Activated CD4-positive, alpha-beta T cell treated with anti-CD3 and anti-CD28 coated beads for 36 hours (primary cell): ENCODE measurements around the gene GDAP2. TPM values are rescaled to one million over a fixed set of nuclear protein-coding genes. Genes with fewer than 3 reads are reported as not detected.

Experiments
- ATAC-seq: fragments of 200-7000 bp; cut with Tn5 transposase; one replicate; pipeline ENCODE4 v1.10.0; 2021; ENCODE audit warnings: mild to moderate bottlenecking, moderate library complexity
- CTCF ChIA-PET: fragments of 350-600 bp; sonication (Branson Sonifier 250); formaldehyde crosslinking; loops from one replicate; lab custom pipeline; 2021; ENCODE audit warnings: antibody characterized with exemption; lab: Charles Lee
- POLR2A ChIA-PET: fragments of 350-600 bp; sonication (Branson Sonifier 250); formaldehyde crosslinking; loops from one replicate; lab custom pipeline; 2021; ENCODE audit warnings: antibody characterized with exemption, inconsistent platforms; lab: Charles Lee
- DNase-seq: peaks from one replicate; pipeline ENCODE4 v3.0.0-alpha.2; 2020
- H3K27ac Mint-ChIP-seq: one replicate; pipeline ENCODE4 v1.8.0; 2021; ENCODE audit warnings: mixed read lengths
- H3K27me3 Mint-ChIP-seq: one replicate; pipeline ENCODE4 v1.8.0; 2021; ENCODE audit warnings: mixed read lengths
- H3K36me3 Mint-ChIP-seq: one replicate; pipeline ENCODE4 v1.8.0; 2021; ENCODE audit warnings: low read depth, mixed read lengths
- H3K4me1 Mint-ChIP-seq: one replicate; pipeline ENCODE4 v1.8.0; 2021; ENCODE audit warnings: mixed read lengths
- H3K4me3 Mint-ChIP-seq: one replicate; pipeline ENCODE4 v1.8.0; 2021; ENCODE audit warnings: mild to moderate bottlenecking, moderate library complexity, mixed read lengths
- H3K9me3 Mint-ChIP-seq: one replicate; pipeline ENCODE4 v1.8.0; 2021; ENCODE audit warnings: low read depth, mixed read lengths
- intact Hi-C, 2 experiments: fragments of 100-400 bp; cut with DNase I in 1 of 2; cut with micrococcal nuclease in 1 of 2; formaldehyde crosslinking; loops; one replicate each; pipeline versions ENCODE4 v1.14.2 to v1.15.1; 2022 to 2024; cut with DNase I, micrococcal nuclease
- total RNA-seq, 2 experiments: library from RNA; stranded (reverse); gene quantifications; one replicate each; pipeline ENCODE4 v1.2.3, GENCODE V29; 2021

GDAP2 gene, protein sequence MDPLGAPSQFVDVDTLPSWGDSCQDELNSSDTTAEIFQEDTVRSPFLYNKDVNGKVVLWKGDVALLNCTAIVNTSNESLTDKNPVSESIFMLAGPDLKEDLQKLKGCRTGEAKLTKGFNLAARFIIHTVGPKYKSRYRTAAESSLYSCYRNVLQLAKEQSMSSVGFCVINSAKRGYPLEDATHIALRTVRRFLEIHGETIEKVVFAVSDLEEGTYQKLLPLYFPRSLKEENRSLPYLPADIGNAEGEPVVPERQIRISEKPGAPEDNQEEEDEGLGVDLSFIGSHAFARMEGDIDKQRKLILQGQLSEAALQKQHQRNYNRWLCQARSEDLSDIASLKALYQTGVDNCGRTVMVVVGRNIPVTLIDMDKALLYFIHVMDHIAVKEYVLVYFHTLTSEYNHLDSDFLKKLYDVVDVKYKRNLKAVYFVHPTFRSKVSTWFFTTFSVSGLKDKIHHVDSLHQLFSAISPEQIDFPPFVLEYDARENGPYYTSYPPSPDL
- 10 to 100 TPM; 18.8 to 20.9 TPM for total RNA-seq

DNA sequence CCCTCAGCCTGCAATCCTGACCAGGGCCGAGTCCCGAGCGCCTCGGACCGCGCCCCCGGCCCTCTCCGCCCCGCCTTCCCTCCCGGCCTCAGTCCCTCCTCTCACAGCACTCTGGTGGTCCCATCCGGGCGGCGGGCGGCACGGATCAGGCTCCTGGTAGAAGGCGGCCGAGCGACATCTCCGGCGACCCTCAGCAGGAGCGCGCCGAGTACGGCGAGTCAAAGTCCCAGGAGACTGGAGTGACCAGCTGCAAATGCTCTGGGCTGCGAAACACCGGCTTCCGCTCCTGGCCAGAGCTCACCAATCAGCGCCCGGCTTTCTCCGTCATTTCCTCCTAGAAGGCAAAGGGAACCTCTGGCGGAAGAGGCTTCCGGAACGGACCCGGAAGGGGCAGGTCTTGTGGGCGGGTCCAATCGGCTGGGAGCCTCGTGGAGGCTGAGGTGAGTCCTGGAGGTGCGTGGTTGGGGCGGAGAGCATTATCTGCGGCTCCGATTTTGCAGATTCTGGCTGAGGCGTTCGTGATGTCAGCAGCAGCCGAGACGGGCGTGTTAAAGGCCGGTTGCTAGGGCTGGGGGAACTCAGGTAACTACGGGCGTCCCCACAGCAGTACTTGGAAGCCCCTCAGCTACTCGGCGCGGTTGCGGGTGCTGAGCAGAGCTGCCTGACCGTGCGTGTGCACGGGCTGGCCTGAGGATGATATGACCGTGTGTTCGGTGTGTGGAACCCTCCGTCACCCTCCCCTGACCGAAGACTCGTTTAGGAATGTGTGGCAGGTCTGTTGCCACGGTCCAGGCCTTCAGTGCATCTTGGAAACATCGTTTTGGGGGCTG, at the start of gene GDAP2, which contains the start of gene WDR3:
GDAP2 (minus strand) TSS at position 279 of the 830 bp plus-strand sequence. CDS start 9,264 bp downstream, outside the sequence.
WDR3 (plus strand) TSS at position 397 of the 830 bp plus-strand sequence. CDS start 3,581 bp downstream, outside the sequence.
- Mint-ChIP-seq H3K27me3 (no peaks in the 10 kb centered on the region), H3K27ac (peak within 1 kb of the TSS; percentile 90), H3K36me3 (peaks cover 28% of the 10 kb centered on the region), H3K9me3 (no peaks in the 10 kb centered on the region), H3K4me1 (peaks cover 54% of the 10 kb centered on the region), H3K4me3 (peak within 1 kb of the TSS; percentile 94)
- DNase-seq: peak; percentile 98
- ChIA-PET CTCF (interaction anchor here (1.2 to 2.6 kb wide), 2 partner anchors 10 to 34 kb away, joined by 5 to 13 read pairs; no protein-coding TSS in a partner anchor), POLR2A (no interaction called here)
- intact Hi-C loops: loop anchor here (1.0 to 10.0 kb wide), 8 partner anchors 265 to 1783 kb away; partner anchors contain the start of genes MAN1A2 (in 2 of the 2), WARS2 (in 2 of the 2) and PHGDH (in 1 of the 2)
- peak; percentile 97 for ATAC-seq

DNA sequence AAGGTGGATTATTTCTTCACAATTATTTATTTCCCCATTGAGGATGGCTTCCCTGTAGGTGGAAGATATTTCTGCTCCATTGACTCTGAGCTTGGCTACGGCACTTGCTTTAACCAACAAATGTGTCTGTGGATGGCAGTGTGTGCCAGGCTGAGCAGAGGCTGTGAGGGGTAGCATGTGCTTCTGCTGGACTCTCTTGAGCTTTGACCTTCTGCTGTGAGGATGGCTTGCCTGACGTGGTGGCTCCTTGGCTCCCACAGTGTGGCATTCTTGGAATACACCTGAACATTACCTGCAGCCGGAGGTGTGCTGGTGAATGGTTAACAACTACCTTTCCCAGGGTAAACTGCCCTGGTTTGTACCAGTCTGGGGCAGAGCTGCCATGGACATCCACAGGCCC, 47.0 kb upstream of the GDAP2 start:
- ChIA-PET POLR2A (no interaction called here), CTCF (interaction anchor here (1.1 kb wide), 1 partner anchor 8 kb away, joined by 4 read pairs; no protein-coding TSS in a partner anchor)
- intact Hi-C loops: no loop called here
- H3K27ac Mint-ChIP-seq: no peak overlapping the region
- ATAC-seq (no peak), DNase-seq (no peak)
- no peaks in the 10 kb centered on the region for H3K9me3 Mint-ChIP-seq
- H3K27me3 Mint-ChIP-seq: peaks cover 7% of the 10 kb centered on the region
- H3K4me1 Mint-ChIP-seq: no peaks in the 10 kb centered on the region
- H3K4me3 Mint-ChIP-seq: no peak overlapping the region
- H3K36me3 Mint-ChIP-seq: no peaks in the 10 kb centered on the region

DNA sequence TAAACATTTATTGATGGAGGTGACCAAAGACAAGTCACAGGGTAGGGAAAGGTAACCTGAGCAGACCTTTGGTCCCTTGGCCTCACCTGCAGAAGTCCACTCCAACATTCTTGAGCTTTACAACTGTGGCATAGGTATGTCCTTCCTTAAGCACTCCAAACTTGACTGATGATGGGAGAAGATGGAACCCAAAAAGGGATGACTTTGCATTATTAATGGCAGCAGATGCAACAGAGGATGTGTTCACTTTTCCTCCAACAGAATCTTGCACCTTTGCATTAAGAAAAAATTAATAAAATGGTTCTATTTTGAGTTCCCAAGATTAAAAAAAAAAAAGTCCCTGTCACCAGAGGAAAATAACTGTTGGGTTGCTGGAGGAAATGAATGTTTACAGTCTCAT, 42.4 kb upstream of the GDAP2 start:
- DNase-seq: no peak
- ChIA-PET POLR2A (no interaction called here), CTCF (no interaction called here)
- H3K4me1 Mint-ChIP-seq: no peaks in the 10 kb centered on the region
- intact Hi-C loops: no loop called here
- H3K9me3 Mint-ChIP-seq: no peaks in the 10 kb centered on the region
- no peak overlapping the region for H3K27ac Mint-ChIP-seq
- no peak overlapping the region for H3K4me3 Mint-ChIP-seq
- H3K27me3 Mint-ChIP-seq: peaks cover 7% of the 10 kb centered on the region
- no peak for ATAC-seq
- H3K36me3 Mint-ChIP-seq: no peaks in the 10 kb centered on the region

DNA sequence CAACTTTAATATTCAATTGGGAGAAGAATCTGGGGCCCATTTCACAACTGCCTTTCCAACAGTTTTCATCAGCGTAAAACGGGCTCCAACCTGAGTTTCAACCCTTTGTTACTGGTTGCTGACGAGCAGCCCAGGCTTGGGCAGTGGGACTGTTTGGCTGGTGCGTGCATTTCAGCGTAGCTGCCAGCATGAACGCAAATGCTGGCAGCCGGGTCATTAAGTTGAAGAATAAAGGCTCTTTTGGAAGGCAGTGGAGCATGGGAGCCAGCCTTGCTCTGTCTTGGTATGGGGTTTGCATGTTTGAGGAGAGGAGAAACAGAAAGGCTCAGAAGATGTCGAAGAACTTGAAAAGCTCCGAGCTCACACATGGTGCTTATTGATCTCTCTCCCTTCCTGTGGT, 40.8 kb upstream of the GDAP2 start:
- H3K27me3 Mint-ChIP-seq: peaks cover 7% of the 10 kb centered on the region
- ChIA-PET POLR2A (no interaction called here), CTCF (no interaction called here)
- no peak for DNase-seq
- H3K9me3 Mint-ChIP-seq: no peaks in the 10 kb centered on the region
- no peaks in the 10 kb centered on the region for H3K4me1 Mint-ChIP-seq
- no peak overlapping the region for H3K27ac Mint-ChIP-seq
- peaks cover 3% of the 10 kb centered on the region for H3K36me3 Mint-ChIP-seq
- intact Hi-C loops: no loop called here
- no peak for ATAC-seq
- no peak overlapping the region for H3K4me3 Mint-ChIP-seq

DNA sequence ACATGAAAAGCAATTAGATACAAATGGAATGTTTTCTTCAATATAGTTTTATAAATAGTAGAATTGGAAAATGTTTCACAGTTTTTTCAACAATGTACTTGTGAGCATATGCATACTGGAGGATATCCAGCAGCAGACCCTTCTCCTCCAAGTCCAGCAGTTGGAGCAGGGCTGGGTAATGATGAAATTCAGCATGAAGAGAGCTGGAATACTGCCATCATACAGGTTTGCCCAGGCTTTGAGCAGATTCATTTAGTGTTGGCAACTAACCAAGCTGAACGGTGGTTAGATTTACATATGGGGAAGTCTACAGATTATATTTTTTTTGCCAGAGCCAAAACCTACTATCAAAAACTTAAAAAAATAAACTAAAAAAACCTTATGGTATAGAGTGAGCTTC, 38.5 kb upstream of the GDAP2 start:
- Mint-ChIP-seq H3K27me3 (peaks cover 3% of the 10 kb centered on the region), H3K27ac (no peak overlapping the region), H3K36me3 (peaks cover 10% of the 10 kb centered on the region), H3K9me3 (no peaks in the 10 kb centered on the region), H3K4me3 (no peak overlapping the region), H3K4me1 (peaks cover 11% of the 10 kb centered on the region)
- DNase-seq (no peak), ATAC-seq (no peak)
- ChIA-PET CTCF (interaction anchor here (1.2 kb wide), 1 partner anchor 1040 kb away, joined by 3 read pairs; no protein-coding TSS in a partner anchor), POLR2A (no interaction called here)
- intact Hi-C loops: no loop called here

DNA sequence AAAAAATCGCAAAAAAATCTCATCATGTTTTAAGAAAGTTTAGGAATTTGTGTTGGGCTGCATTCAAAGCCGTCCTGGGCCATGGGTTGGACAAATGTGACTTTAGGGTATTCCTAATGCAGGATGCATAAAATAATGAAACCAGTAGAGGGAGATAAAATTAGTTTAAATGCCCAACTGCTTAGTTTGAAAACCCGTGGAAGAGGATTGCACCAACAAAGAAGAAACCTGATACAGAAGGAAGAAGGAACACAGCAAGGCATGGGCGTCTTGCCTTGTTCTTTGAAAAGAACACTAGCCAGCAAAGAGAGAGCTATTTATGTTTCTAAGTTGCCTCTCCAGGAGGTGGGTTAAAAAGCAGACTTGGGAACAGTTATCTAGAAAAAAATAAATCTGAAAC, 38.1 kb upstream of the GDAP2 start:
- POLR2A ChIA-PET: no interaction called here
- no peak for ATAC-seq

DNA sequence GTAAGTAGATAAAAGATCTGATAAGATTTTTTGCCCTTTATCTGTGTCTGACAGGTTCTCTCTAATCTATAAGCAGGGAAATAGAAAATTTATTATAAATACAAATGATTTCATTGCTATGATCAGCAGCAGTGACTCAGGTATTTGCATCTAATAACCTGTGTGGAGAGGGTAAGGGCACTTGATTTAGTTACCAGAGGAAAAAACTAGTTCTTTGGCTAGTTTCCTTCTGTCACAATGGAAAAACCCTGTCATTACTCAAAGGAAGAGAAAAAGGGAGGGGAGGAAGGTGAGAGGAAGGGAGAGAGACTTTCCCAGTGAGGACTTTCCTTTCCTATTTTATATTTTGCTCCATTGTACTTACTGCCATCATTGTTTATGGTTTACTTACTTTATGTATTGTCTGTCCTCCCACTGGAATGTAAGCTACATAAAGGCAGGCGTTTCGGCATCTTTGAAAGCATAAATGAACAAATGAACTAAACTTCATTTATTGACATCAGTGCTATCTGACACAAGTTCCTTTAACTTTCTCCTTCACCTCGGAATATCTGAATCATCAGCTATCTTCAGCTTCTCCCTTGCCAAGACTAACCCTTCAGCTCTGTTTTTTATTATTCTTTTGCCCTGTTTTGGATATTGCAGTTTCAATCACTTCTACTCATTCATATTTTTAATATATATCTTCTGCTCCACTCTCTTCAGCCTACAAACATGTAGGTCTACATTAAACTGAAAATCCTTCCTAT, 35.0 kb upstream of the GDAP2 start:
- H3K4me1 Mint-ChIP-seq: peaks cover 11% of the 10 kb centered on the region
- H3K9me3 Mint-ChIP-seq: no peaks in the 10 kb centered on the region
- peak overlapping the region; percentile 51 for H3K27ac Mint-ChIP-seq
- POLR2A ChIA-PET: interaction anchor here (0.5 kb wide), 1 partner anchor 772 kb away, joined by 3 read pairs; no protein-coding TSS in a partner anchor
- peaks cover 29% of the 10 kb centered on the region for H3K36me3 Mint-ChIP-seq
- no peaks in the 10 kb centered on the region for H3K27me3 Mint-ChIP-seq
- no peak overlapping the region for H3K4me3 Mint-ChIP-seq
- ATAC-seq (peak; percentile 64), DNase-seq (no peak)
- intact Hi-C loops: no loop called here
- CTCF ChIA-PET: no interaction called here

More for the DNA sequence above, 38.1 kb upstream of the GDAP2 start:
- Mint-ChIP-seq H3K27ac (no peak overlapping the region), H3K27me3 (peaks cover 3% of the 10 kb centered on the region), H3K4me1 (peaks cover 11% of the 10 kb centered on the region), H3K4me3 (no peak overlapping the region), H3K36me3 (peaks cover 12% of the 10 kb centered on the region), H3K9me3 (no peaks in the 10 kb centered on the region)
- CTCF ChIA-PET: interaction anchor here (1.2 kb wide), 1 partner anchor 1041 kb away, joined by 3 read pairs; no protein-coding TSS in a partner anchor
- intact Hi-C loops: no loop called here
- DNase-seq: no peak

DNA sequence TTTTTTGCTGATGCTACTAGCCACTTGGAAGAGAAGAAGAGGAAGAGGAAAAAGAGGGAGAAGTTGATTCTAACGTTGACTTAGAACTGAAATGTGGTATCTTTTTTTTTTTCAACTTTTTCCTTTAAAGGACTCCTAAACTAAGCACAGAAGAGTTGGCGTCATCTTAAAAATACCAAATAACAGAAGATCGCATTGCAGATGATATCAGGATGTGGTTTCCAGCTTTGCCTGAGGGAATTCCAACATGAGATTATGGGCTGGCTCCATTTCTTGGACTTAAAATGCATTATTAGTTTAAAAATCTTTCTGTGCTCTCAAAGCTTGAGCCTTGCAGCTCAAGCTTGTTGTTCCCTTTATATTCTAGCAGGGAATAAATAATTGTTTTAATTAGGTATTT, 29.9 kb upstream of the GDAP2 start:
- peaks cover 57% of the 10 kb centered on the region for H3K36me3 Mint-ChIP-seq
- H3K27me3 Mint-ChIP-seq: no peaks in the 10 kb centered on the region
- peaks cover 6% of the 10 kb centered on the region for H3K4me1 Mint-ChIP-seq
- no peak overlapping the region for H3K27ac Mint-ChIP-seq
- CTCF ChIA-PET: no interaction called here
- no peaks in the 10 kb centered on the region for H3K9me3 Mint-ChIP-seq
- H3K4me3 Mint-ChIP-seq: no peak overlapping the region
- DNase-seq: no peak
- POLR2A ChIA-PET: no interaction called here
- intact Hi-C loops: no loop called here
- ATAC-seq: no peak

DNA sequence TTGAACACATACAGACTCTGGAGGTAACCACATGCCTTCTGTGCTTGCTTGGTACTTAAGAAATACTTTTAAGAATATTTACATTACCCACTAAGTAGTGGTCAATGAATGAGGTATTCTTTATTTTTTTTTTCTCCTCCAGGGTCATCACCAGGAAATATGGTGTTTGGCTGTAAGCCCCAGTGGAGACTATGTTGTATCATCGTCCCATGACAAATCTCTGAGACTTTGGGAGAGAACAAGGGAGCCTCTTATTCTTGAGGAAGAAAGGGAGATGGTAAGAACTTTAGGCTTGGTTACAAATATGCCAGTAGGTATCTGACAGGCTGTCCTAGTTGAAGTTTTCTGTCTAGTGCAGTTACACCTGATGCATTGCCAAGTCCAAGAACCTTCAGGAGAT, 23.0 kb upstream of the GDAP2 start:
- H3K4me3 Mint-ChIP-seq: no peak overlapping the region
- intact Hi-C loops: no loop called here
- no peaks in the 10 kb centered on the region for H3K9me3 Mint-ChIP-seq
- H3K27me3 Mint-ChIP-seq: no peaks in the 10 kb centered on the region
- POLR2A ChIA-PET: no interaction called here
- no peak for DNase-seq
- H3K36me3 Mint-ChIP-seq: peaks cover 65% of the 10 kb centered on the region
- CTCF ChIA-PET: interaction anchor here (1.1 kb wide), 1 partner anchor 58 kb away, joined by 3 read pairs; no protein-coding TSS in a partner anchor
- H3K27ac Mint-ChIP-seq: no peak overlapping the region
- ATAC-seq: no peak
- no peaks in the 10 kb centered on the region for H3K4me1 Mint-ChIP-seq

DNA sequence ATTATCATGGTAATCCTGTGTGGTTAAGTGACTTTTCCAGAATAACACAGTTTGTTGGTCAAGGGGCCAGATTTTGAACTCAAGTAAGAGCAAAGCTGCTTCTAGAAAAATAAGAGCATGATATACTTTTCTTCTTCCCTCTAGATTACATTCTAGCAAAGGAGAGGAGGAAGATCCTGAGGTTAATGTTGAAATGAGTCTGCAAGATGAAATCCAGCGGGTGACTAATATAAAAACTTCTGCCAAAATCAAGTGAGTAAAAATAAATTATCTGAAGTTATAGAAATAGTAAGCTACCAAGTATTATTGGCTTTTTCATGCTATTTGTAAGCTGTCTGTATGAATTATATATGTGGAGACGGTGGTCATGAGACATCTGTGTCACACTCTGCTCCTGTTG, 12.9 kb upstream of the GDAP2 start:
- Mint-ChIP-seq H3K4me3 (no peak overlapping the region), H3K27ac (no peak overlapping the region), H3K4me1 (no peaks in the 10 kb centered on the region), H3K27me3 (no peaks in the 10 kb centered on the region), H3K36me3 (peaks cover 70% of the 10 kb centered on the region), H3K9me3 (no peaks in the 10 kb centered on the region)
- DNase-seq (no peak), ATAC-seq (no peak)
- ChIA-PET CTCF (no interaction called here), POLR2A (no interaction called here)
- intact Hi-C loops: no loop called here

DNA sequence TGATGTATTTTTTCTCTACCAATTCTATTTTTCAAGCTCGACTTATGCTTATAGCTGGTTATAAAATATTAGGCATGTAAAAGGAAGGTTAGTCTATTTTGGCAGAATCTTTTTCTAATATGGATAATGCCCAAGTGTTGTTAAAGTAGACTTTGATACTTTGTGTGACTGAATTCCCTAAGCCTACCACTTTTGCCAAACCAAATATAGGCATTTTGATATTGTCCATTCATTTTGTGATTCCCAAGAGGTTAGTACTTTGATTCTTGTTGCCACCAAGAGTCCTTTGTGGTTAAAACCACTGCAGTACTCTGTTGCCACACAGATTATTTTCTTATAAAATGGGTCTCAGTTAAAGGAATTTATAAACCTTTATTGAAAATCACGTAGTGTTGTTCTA, 4.3 kb upstream of the GDAP2 start:
- ChIA-PET POLR2A (no interaction called here), CTCF (no interaction called here)
- Mint-ChIP-seq H3K27me3 (no peaks in the 10 kb centered on the region), H3K27ac (no peak overlapping the region), H3K4me1 (peaks cover 31% of the 10 kb centered on the region), H3K4me3 (no peak overlapping the region), H3K9me3 (no peaks in the 10 kb centered on the region), H3K36me3 (peaks cover 50% of the 10 kb centered on the region)
- intact Hi-C loops: no loop called here
- ATAC-seq (no peak), DNase-seq (no peak)
